MM.1S (cell line): ENCODE measurements around the gene CPS1.

Experiments
- DNase-seq: peaks from one replicate; pipeline ENCODE4 v3.0.0-alpha.2; 2015
- H2AFZ ChIP-seq: fragments of 300-600 bp; sonication (generic); 2 replicates; pipeline ENCODE4 v1.6.0; 2016; ENCODE audit warnings: antibody characterized with exemption, low read length
- H3F3A ChIP-seq: fragments of 300-600 bp; sonication (generic); 2 replicates; pipeline ENCODE4 v1.6.1; 2016; ENCODE audit warnings: mild to moderate bottlenecking, antibody characterized with exemption, low read length, moderate library complexity, mixed read lengths; ENCODE audit not compliant: insufficient read depth
- H3K27ac ChIP-seq: fragments of 300-600 bp; sonication (generic); 2 replicates; pipeline ENCODE4 v1.5.1; 2016; ENCODE audit warnings: mild to moderate bottlenecking, low read length
- H3K27me3 ChIP-seq: fragments of 300-600 bp; sonication (generic); replicated peaks from 2 replicates; pipeline ENCODE4 v1.6.0; 2016; ENCODE audit warnings: low read length; ENCODE audit not compliant: insufficient read depth
- H3K36me3 ChIP-seq: fragments of 300-600 bp; sonication (generic); replicated peaks from 2 replicates; pipeline ENCODE4 v1.6.1; 2016; ENCODE audit warnings: mild to moderate bottlenecking, low read length, mixed read lengths; ENCODE audit not compliant: insufficient read depth
- H3K4me1 ChIP-seq: fragments of 300-600 bp; sonication (generic); 2 replicates; pipeline ENCODE4 v1.6.1; 2016; ENCODE audit warnings: low read length, mixed read lengths
- H3K4me2 ChIP-seq: fragments of 300-600 bp; sonication (generic); 2 replicates; pipeline ENCODE4 v1.6.0; 2016; ENCODE audit warnings: low read depth, low read length
- H3K4me3 ChIP-seq: fragments of 300-600 bp; sonication (generic); 2 replicates; pipeline ENCODE4 v1.5.1; 2016; ENCODE audit warnings: low read length, mixed read lengths
- H3K79me2 ChIP-seq: fragments of 300-600 bp; sonication (generic); 2 replicates; pipeline ENCODE4 v1.6.1; 2016; ENCODE audit warnings: mixed run types, low read length, mixed read lengths
- H3K9ac ChIP-seq: fragments of 300-600 bp; sonication (generic); 2 replicates; pipeline ENCODE4 v1.6.1; 2016; ENCODE audit warnings: low read length, mixed read lengths
- H3K9me2 ChIP-seq: fragments of 300-600 bp; sonication (generic); replicated peaks from 2 replicates; pipeline ENCODE4 v1.6.1; 2016; ENCODE audit warnings: mild to moderate bottlenecking, low read length, mixed read lengths; ENCODE audit not compliant: insufficient read depth
- H3K9me3 ChIP-seq: fragments of 300-600 bp; sonication (generic); replicated peaks from 2 replicates; pipeline ENCODE4 v1.6.1; 2016; ENCODE audit warnings: mild to moderate bottlenecking, low read length, mixed read lengths; ENCODE audit not compliant: insufficient read depth
- H4K20me1 ChIP-seq: fragments of 300-600 bp; sonication (generic); 2 replicates; pipeline ENCODE4 v1.6.1; 2016; ENCODE audit warnings: mild to moderate bottlenecking, low read length, moderate library complexity, mixed read lengths; ENCODE audit not compliant: insufficient read depth
- EZH2 ChIP-seq: fragments of 300-600 bp; sonication (generic); optimal IDR thresholded peaks from 2 replicates; pipeline ENCODE3; 2017; ENCODE audit warnings: low read depth, mild to moderate bottlenecking, antibody characterized with exemption, low read length, mixed read lengths
- EZH2phosphoT487 ChIP-seq: fragments of 300-600 bp; sonication (generic); IDR thresholded peaks from 2 replicates; pipeline ENCODE4 v1.6.1; 2018; ENCODE audit warnings: antibody characterized with exemption, low read length
- TF ChIP-seq, protein P1 (sequence below): fragments of 300-600 bp; sonication (generic); IDR thresholded peaks from 2 replicates; pipeline ENCODE4 v1.5.1; 2016; ENCODE audit warnings: antibody characterized with exemption, low read length, mixed read lengths

CPS1 gene

DNA sequence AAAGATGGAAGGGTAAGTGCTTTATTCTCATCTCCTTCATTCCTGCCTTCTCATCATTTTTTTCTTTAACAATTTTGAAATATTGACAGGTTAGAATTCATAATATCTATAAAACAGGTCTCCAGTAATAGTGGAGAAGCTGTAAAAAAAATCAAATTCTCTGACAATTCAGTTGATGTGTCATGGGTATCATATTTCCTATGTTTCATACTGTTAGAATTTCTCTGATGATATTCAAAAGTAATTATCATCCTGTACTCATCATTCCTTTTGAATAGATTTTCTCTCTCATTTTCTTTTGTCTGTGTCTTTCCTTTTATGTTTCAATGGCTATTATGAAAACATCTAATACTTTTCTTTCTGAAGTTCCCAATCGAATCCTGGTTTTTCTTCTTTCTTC is 97.7 kb downstream of the CPS1 start:
- TF ChIP-seq, protein P1, sequence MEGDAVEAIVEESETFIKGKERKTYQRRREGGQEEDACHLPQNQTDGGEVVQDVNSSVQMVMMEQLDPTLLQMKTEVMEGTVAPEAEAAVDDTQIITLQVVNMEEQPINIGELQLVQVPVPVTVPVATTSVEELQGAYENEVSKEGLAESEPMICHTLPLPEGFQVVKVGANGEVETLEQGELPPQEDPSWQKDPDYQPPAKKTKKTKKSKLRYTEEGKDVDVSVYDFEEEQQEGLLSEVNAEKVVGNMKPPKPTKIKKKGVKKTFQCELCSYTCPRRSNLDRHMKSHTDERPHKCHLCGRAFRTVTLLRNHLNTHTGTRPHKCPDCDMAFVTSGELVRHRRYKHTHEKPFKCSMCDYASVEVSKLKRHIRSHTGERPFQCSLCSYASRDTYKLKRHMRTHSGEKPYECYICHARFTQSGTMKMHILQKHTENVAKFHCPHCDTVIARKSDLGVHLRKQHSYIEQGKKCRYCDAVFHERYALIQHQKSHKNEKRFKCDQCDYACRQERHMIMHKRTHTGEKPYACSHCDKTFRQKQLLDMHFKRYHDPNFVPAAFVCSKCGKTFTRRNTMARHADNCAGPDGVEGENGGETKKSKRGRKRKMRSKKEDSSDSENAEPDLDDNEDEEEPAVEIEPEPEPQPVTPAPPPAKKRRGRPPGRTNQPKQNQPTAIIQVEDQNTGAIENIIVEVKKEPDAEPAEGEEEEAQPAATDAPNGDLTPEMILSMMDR: no peak
- no peak for TF ChIP-seq EZH2phosphoT487
- no peak for TF ChIP-seq EZH2
- no peaks in the 10 kb centered on the region for H3K9me2 ChIP-seq
- no peaks in the 10 kb centered on the region for H3F3A ChIP-seq
- no peak overlapping the region for H3K9ac ChIP-seq
- no peaks in the 10 kb centered on the region for H4K20me1 ChIP-seq
- no peaks in the 10 kb centered on the region for H3K4me1 ChIP-seq
- H3K27me3 ChIP-seq: no peaks in the 10 kb centered on the region
- no peak for DNase-seq
- no peaks in the 10 kb centered on the region for H3K9me3 ChIP-seq
- no peaks in the 10 kb centered on the region for H3K36me3 ChIP-seq
- H2AFZ ChIP-seq: no peak overlapping the region
- no peak overlapping the region for H3K4me3 ChIP-seq
- no peak overlapping the region for H3K4me2 ChIP-seq
- no peaks in the 10 kb centered on the region for H3K79me2 ChIP-seq
- H3K27ac ChIP-seq: no peak overlapping the region

DNA sequence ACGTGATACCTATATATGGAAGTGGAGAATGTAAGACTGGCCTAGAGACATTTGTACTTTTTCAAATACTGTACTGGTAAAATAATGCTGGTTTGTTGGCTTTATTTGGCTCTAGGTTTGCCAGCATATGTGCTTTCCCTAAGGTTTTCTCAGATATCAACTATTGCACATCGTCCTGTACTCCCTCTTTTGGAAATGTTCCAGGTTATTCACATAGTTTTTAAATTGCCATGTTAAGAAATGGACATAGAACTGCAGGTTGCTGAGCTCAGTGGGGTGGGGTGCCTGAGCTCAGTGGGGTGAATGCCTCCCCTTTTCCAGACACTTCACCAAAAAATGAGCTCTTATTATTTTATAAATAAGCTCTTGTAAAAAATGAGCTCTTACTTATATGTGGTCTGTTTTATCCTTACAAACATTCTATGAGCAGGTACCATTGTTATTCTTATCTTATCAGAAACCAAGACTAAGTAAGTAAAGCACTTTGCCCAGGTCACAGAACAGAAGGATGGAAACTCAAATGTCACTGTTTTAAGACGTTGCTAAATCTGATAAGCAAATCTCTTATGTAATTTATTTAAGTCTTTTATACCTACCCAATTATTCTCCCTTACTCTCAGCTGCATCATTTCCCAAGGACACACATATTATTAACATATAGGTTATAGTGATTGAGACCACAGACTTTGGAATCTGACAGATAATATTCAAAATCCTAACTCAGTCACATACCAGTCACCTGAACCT is 99.0 kb downstream of the CPS1 start:
- no peak overlapping the region for H3K27ac ChIP-seq

DNA sequence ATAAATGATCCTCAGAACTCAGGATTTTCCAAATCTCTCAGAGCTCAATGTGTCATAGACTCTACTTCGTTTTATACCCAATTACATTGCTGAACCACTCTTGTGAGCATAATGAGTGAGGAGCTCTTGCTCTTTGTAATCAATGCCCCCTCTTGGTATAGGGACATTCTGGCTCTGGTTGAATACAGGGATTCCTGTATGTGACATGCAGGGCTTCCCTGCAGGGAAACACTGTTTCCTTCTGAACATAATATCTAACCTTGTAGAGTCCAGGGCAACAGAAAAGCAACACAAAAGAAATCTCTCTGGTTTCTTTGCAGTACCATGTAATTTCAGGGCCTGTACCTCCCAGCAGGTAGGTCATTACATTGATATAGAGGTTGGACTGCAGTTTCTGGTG is 101.5 kb downstream of the CPS1 start:
- DNase-seq: no peak
- no peak overlapping the region for H3K4me3 ChIP-seq
- no peak overlapping the region for H3K9ac ChIP-seq
- TF ChIP-seq, protein P1: no peak
- TF ChIP-seq EZH2phosphoT487 (no peak), EZH2 (no peak)
- no peaks in the 10 kb centered on the region for H4K20me1 ChIP-seq
- H3K9me2 ChIP-seq: no peaks in the 10 kb centered on the region
- H2AFZ ChIP-seq: no peak overlapping the region
- H3K9me3 ChIP-seq: no peaks in the 10 kb centered on the region
- no peaks in the 10 kb centered on the region for H3K36me3 ChIP-seq
- H3K79me2 ChIP-seq: no peaks in the 10 kb centered on the region
- no peaks in the 10 kb centered on the region for H3K27me3 ChIP-seq
- no peaks in the 10 kb centered on the region for H3K4me1 ChIP-seq
- H3K4me2 ChIP-seq: no peak overlapping the region
- no peak overlapping the region for H3K27ac ChIP-seq
- H3F3A ChIP-seq: no peaks in the 10 kb centered on the region

More for the DNA sequence above, 99.0 kb downstream of the CPS1 start:
- Histone ChIP-seq H3K4me2 (no peak overlapping the region), H3K9ac (no peak overlapping the region), H3F3A (no peaks in the 10 kb centered on the region), H2AFZ (no peak overlapping the region), H3K4me3 (no peak overlapping the region), H3K4me1 (no peaks in the 10 kb centered on the region), H3K9me3 (no peaks in the 10 kb centered on the region), H3K36me3 (no peaks in the 10 kb centered on the region), H3K9me2 (no peaks in the 10 kb centered on the region), H3K27me3 (no peaks in the 10 kb centered on the region), H3K79me2 (no peaks in the 10 kb centered on the region), H4K20me1 (no peaks in the 10 kb centered on the region)
- TF ChIP-seq, protein P1: no peak
- TF ChIP-seq EZH2 (no peak), EZH2phosphoT487 (no peak)
- no peak for DNase-seq
